Stimulated activated CD4-positive, alpha-beta T cell treated with anti-CD3 and anti-CD28 coated beads, Interleukin-15, amount 100 ng/mL, for 48 hours (primary cell): ENCODE measurements around the gene MCM8.

Experiments
- DNase-seq, 2 donors: peaks; one replicate each; pipeline ENCODE4 v3.0.0-alpha.2; 2020; ENCODE audit warnings: low read depth in 2 of 2

MCM8 gene

DNA sequence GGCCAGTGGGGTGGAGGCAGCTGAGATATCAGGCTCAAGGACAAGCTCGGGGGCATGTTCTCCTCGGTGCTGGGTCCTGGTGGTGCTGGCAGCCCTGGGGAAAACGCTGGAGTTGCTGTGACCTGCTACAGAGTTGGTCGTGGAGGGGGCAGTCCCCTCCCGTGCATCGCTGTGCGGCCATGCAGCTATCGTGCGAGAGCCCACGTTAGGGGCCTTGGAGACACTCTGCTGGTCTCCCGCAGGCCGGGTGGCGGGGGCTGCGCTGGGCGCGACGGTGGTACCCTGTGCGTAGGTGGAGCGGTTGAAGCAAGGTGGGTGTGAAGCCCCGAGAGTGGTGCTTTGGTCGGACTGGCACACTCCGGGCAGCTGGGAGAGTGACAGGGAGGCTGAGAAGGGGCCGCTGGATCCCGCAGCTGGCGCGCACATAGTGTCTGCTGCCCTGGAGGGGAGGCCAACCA is 91.4 kb downstream of the MCM8 start:
- DNase-seq: no peak

DNA sequence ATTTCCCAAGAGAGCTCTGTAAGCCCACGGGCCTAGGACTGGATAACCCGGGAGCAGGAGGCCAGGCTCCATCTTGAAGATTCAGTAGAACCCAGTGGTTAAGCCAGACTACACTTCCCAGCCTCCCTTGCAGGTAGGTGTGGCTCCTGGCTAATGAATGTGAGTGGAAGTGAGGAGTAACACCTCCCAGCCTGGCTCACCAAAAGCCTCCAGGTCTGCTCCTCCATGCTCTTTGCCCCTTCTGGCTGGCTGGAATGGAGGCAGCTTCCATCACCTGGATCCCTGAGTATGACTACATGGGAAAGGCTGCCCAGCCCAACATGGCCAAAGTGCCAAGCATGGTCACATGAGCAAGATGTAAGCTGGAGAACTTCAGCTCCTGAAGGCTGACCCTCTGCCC is 93.7 kb downstream of the MCM8 start:
- no peak for DNase-seq

DNA sequence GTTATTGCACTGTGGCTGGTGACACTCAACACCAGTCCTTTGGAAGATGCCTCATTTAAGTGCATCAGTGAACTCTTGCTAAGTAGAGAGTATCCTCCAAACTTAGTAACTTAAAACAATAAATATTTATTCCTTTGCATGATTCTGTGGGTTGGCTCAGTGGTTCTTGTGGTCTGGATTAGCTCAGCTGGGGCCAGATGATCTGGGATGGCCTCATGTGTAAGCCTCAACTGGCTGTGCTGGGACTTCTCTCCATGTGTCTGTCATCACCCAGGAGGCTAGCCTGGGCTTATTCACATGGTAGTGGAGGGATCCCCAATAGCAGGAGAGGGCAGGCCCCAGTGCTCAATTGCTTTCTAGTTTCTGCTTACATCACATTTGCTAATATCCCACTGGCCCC is 95.1 kb downstream of the MCM8 start:
- no peak for DNase-seq

DNA sequence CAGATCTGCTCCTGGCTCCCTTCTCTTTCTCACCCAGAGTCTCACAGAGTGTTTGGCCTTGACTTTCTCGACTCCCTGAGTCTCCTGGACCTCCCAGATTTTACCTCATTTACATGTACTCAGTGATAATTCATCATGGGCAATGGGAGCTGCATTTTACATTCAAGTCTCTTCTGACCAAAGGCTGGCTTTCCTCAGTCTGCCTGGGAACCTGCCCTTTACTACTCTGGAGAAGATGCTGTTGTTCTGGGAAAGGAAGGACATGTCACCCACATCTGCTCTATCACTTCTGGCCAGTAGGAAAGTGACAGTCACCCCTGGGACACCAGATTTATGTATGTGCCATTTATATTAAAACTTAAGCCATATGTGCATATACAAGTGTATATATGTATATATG is 96.0 kb downstream of the MCM8 start:
- no peak for DNase-seq

DNA sequence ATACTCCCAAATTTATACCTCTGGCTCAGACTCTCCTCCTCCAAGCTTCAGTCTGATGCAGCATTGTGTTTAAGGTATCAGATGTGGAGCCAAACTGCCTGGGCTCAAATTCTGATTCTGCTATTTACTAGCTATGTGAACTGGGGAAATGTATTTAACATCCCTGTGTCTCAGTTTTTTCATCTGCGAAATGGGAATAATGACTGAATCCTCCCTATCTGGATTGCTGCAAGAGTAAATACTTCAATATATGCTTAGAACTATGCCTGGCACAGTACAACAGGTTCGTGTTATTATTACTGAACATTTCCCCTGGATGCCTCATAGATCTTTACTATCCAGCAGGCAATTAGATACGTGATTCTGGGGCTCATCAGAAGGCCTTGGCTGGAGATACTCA is 97.9 kb downstream of the MCM8 start:
- no peak for DNase-seq
